Osteoblast (primary cell): ENCODE results near the gene CAMK2A. TPM values are rescaled to one million over a fixed set of nuclear protein-coding genes. Genes with fewer than 3 reads are reported as not detected.

ENCODE experiments used
- DNase-seq: peaks from one replicate; pipeline ENCODE4 v3.0.0; 2011; ENCODE audit warnings: low spot score, mixed read lengths; ENCODE audit not compliant: insufficient read length; ENCODE audit errors: missing footprints
- H2AFZ ChIP-seq: 2 replicates; pipeline ENCODE4 v1.6.0; 2011; ENCODE audit warnings: mild to moderate bottlenecking, low read length
- H3K27ac ChIP-seq: 2 replicates; pipeline ENCODE4 v1.5.1; 2011; ENCODE audit warnings: mild to moderate bottlenecking, low read depth, low read length, moderate library complexity
- H3K27me3 ChIP-seq: 2 replicates; pipeline ENCODE4 v1.6.0; 2012; ENCODE audit warnings: mild to moderate bottlenecking, control low read depth, inconsistent platforms, low read length, moderate library complexity; ENCODE audit not compliant: insufficient read depth
- H3K36me3 ChIP-seq: 2 replicates; pipeline ENCODE4 v1.5.1; 2011; ENCODE audit warnings: mild to moderate bottlenecking, low read length, control low read depth, moderate library complexity; ENCODE audit not compliant: insufficient read depth
- H3K4me1 ChIP-seq: 2 replicates; pipeline ENCODE4 v1.5.1; 2011; ENCODE audit warnings: mild to moderate bottlenecking, low read length, control low read depth, moderate library complexity; ENCODE audit not compliant: insufficient read depth
- H3K4me2 ChIP-seq: 2 replicates; pipeline ENCODE4 v1.6.0; 2011; ENCODE audit warnings: mild to moderate bottlenecking, low read length; ENCODE audit not compliant: insufficient read depth
- H3K4me3 ChIP-seq: fragments of 200-600 bp; sonication (generic); 3 replicates; pipeline ENCODE4 v1.5.1; 2012; ENCODE audit warnings: mild to moderate bottlenecking, low read length, inconsistent platforms; ENCODE audit not compliant: insufficient read depth
- H3K79me2 ChIP-seq: 2 replicates; pipeline ENCODE4 v1.6.0; 2012; ENCODE audit warnings: mild to moderate bottlenecking, low read length, control low read depth, inconsistent platforms; ENCODE audit not compliant: insufficient read depth
- H3K9me3 ChIP-seq: 2 replicates; pipeline ENCODE4 v1.5.1; 2011; ENCODE audit warnings: low read depth, low read length, control low read depth
- H4K20me1 ChIP-seq: 2 replicates; pipeline ENCODE4 v1.6.0; 2012; ENCODE audit warnings: mild to moderate bottlenecking, low read length, control low read depth; ENCODE audit not compliant: insufficient read depth
- total RNA-seq: library from RNA; depleted of rRNA; stranded (reverse); fragments of >200 nt; gene quantifications from 2 replicates; pipeline ENCODE4 v1.2.3, GENCODE V29; 2012
- TF ChIP-seq, protein P1 (sequence below): IDR thresholded peaks from 2 replicates; pipeline ENCODE4 v1.5.1; 2011; ENCODE audit warnings: mild to moderate bottlenecking, low read depth, low read length, moderate library complexity; ENCODE audit errors: extremely low read depth

CAMK2A gene
- total RNA-seq, 1 donor, result 0.36 TPM

DNA sequence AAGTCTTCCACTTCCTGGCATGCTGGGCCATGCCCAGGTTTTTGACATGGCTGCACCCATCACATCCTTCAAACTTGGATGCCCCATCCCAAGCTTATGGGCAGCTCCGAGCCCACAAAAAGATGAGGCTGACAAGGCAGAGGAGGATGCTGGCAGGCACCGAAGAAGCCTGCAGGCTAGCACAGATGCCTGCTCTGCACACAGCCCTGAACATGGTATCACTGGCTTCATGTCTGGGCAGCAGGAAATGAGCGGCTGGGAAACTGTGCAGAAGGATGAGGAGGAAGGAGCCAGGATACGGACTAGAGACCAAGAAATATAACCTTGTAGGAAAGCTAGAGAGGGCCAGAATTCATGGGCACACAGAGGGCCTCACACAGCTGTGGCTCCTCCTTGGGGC, 14.8 kb downstream of the CAMK2A start:
- no peaks in the 10 kb centered on the region for H4K20me1 ChIP-seq
- H3K27ac ChIP-seq, result no peak overlapping the region
- DNase-seq, result no peak
- H3K79me2 ChIP-seq, result no peaks in the 10 kb centered on the region
- no peak overlapping the region for H2AFZ ChIP-seq
- no peaks in the 10 kb centered on the region for H3K36me3 ChIP-seq
- peaks cover 18% of the 10 kb centered on the region for H3K4me1 ChIP-seq
- TF ChIP-seq, protein P1, sequence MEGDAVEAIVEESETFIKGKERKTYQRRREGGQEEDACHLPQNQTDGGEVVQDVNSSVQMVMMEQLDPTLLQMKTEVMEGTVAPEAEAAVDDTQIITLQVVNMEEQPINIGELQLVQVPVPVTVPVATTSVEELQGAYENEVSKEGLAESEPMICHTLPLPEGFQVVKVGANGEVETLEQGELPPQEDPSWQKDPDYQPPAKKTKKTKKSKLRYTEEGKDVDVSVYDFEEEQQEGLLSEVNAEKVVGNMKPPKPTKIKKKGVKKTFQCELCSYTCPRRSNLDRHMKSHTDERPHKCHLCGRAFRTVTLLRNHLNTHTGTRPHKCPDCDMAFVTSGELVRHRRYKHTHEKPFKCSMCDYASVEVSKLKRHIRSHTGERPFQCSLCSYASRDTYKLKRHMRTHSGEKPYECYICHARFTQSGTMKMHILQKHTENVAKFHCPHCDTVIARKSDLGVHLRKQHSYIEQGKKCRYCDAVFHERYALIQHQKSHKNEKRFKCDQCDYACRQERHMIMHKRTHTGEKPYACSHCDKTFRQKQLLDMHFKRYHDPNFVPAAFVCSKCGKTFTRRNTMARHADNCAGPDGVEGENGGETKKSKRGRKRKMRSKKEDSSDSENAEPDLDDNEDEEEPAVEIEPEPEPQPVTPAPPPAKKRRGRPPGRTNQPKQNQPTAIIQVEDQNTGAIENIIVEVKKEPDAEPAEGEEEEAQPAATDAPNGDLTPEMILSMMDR, result no peak
- H3K27me3 ChIP-seq, result no peaks in the 10 kb centered on the region
- H3K4me3 ChIP-seq, result no peak overlapping the region
- H3K4me2 ChIP-seq, result no peak overlapping the region
- no peaks in the 10 kb centered on the region for H3K9me3 ChIP-seq

DNA sequence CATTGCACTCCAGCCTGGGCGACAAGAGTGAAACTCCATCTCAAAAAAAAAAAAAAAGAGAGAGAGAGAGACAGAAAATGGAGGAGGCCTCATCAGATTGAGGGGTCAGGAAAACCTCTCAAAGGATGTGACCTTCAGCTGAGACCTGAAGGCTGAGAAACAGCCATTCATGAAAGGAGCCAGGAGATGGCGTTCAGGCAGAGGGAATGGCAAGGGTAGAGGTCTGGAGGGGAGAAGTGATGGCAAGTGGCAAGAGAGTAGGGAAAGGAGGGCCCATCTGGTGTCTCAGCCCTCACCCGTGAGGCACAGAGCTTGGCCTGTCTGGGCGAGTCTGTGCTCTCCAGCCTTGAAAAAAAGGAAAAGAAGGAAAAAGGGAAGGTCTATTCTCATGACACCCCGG, 17.0 kb downstream of the CAMK2A start:
- Histone ChIP-seq H4K20me1 (no peaks in the 10 kb centered on the region), H2AFZ (no peak overlapping the region), H3K27ac (no peak overlapping the region), H3K4me2 (no peak overlapping the region), H3K4me3 (no peak overlapping the region), H3K27me3 (no peaks in the 10 kb centered on the region), H3K79me2 (no peaks in the 10 kb centered on the region), H3K4me1 (peaks cover 3% of the 10 kb centered on the region), H3K36me3 (no peaks in the 10 kb centered on the region), H3K9me3 (no peaks in the 10 kb centered on the region)
- DNase-seq, result peak; percentile 94
- TF ChIP-seq, protein P1, result peak; percentile 55

DNA sequence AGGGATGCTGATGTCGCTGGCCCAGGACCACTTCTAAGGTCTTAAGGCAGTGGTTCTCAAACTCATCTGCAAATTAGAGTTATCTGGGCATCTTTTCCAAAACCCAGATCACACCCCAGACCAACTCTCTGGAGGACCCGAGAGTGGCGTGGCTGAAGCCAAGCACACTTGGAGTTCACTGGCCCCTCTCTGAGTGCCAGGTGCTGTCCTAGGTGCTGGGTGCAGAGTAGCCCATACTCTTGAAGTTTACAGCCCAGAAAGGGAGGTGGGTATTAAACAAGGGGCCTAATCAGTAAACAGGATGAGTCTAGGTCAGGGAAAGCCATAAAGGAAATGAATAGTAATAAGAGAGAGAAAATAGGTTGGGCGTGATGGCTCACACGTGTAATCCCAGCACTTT, 17.6 kb downstream of the CAMK2A start:
- TF ChIP-seq, protein P1, result no peak
- Histone ChIP-seq H3K27me3 (no peaks in the 10 kb centered on the region), H3K9me3 (no peaks in the 10 kb centered on the region), H3K4me3 (no peak overlapping the region), H4K20me1 (no peaks in the 10 kb centered on the region), H2AFZ (no peak overlapping the region), H3K4me1 (peaks cover 6% of the 10 kb centered on the region), H3K79me2 (no peaks in the 10 kb centered on the region), H3K27ac (no peak overlapping the region), H3K4me2 (no peak overlapping the region), H3K36me3 (no peaks in the 10 kb centered on the region)
- peak; percentile 90 for DNase-seq

DNA sequence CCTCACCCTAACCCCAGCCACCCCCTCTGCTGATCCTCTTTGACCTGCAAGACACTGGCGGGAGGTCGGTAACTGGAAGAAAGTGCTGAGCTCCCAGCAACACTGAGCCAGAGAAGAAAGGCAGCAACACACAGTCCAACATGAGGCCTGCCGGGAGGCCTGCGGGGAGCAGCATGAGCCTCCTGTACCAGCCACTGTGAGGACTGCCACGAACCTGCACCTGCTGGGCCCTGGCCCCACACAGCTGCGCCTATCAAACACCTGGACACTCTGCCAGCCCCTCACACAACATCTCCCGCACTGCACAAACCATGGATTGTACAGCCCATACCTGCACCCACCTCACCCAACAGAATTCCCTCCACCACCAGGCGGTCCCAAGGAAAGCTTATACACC, 18.3 kb downstream of the CAMK2A start:
- H3K9me3 ChIP-seq, result no peaks in the 10 kb centered on the region
- TF ChIP-seq, protein P1, result no peak
- H3K79me2 ChIP-seq, result no peaks in the 10 kb centered on the region
- H3K27ac ChIP-seq, result no peak overlapping the region
- peaks cover 10% of the 10 kb centered on the region for H3K4me1 ChIP-seq
- no peak overlapping the region for H3K4me3 ChIP-seq
- no peaks in the 10 kb centered on the region for H3K27me3 ChIP-seq
- DNase-seq, result no peak
- no peaks in the 10 kb centered on the region for H4K20me1 ChIP-seq
- no peaks in the 10 kb centered on the region for H3K36me3 ChIP-seq
- H3K4me2 ChIP-seq, result no peak overlapping the region
- H2AFZ ChIP-seq, result no peak overlapping the region
